Neural cell (in vitro differentiated cells): ENCODE results near the gene SNTG2. TPM values are rescaled to one million over a fixed set of nuclear protein-coding genes. Genes with fewer than 3 reads are reported as not detected.

Source experiments
- H2AFZ ChIP-seq: fragments of 200-600, 300-800 bp; sonication (generic), shearing (Covaris generic); 2 replicates; pipeline ENCODE4 v1.6.0; 2014; ENCODE audit warnings: low read depth, mild to moderate bottlenecking, antibody characterized with exemption, low read length, moderate library complexity
- H3F3A ChIP-seq: fragments of 200-600 bp; shearing (Covaris generic); 2 replicates; pipeline ENCODE4 v1.6.1; 2016; ENCODE audit warnings: mild to moderate bottlenecking, moderate library complexity, mixed read lengths, antibody characterized with exemption, low read length; ENCODE audit not compliant: insufficient read depth, poor library complexity, severe bottlenecking
- H3K27ac ChIP-seq: fragments of 200-600, 300-800 bp; sonication (generic), shearing (Covaris generic); 2 replicates; pipeline ENCODE4 v1.5.1; 2014; ENCODE audit warnings: mild to moderate bottlenecking, low read length, moderate library complexity
- H3K27me3 ChIP-seq: fragments of 300-800, 200-600 bp; sonication (generic), shearing (Covaris generic); 2 replicates; pipeline ENCODE4 v1.6.0; 2014; ENCODE audit warnings: mild to moderate bottlenecking, low read depth, low read length, moderate library complexity; ENCODE audit not compliant: insufficient read depth
- H3K36me3 ChIP-seq: fragments of 300-800, 200-600 bp; sonication (generic), shearing (Covaris generic); 2 replicates; pipeline ENCODE4 v1.5.1; 2014; ENCODE audit warnings: mild to moderate bottlenecking, antibody characterized with exemption, low read length, moderate library complexity; ENCODE audit not compliant: insufficient read depth
- H3K4me2 ChIP-seq: fragments of 300-800, 200-600 bp; sonication (generic), shearing (Covaris generic); 2 replicates; pipeline ENCODE4 v1.6.0; 2014; ENCODE audit warnings: mild to moderate bottlenecking, low read length
- H3K4me3 ChIP-seq: fragments of 300-800, 200-600 bp; sonication (generic), shearing (Covaris generic); 2 replicates; pipeline ENCODE4 v1.5.1; 2014; ENCODE audit warnings: mild to moderate bottlenecking, low read length, moderate library complexity
- H3K79me2 ChIP-seq: fragments of 200-600 bp; shearing (Covaris generic); replicated peaks from 2 replicates; pipeline ENCODE4 v1.6.0; 2014; ENCODE audit warnings: mild to moderate bottlenecking, low read length, moderate library complexity; ENCODE audit not compliant: insufficient read depth
- H3K9ac ChIP-seq: fragments of 300-800, 200-600 bp; sonication (generic), shearing (Covaris generic); 2 replicates; pipeline ENCODE4 v1.6.1; 2016; ENCODE audit warnings: mild to moderate bottlenecking, low read length, mixed read lengths
- H3K9me2 ChIP-seq: fragments of 200-600 bp; shearing (Covaris generic); 2 replicates; pipeline ENCODE4 v1.6.1; 2016; ENCODE audit warnings: mild to moderate bottlenecking, low read length, mixed read lengths; ENCODE audit not compliant: insufficient read depth
- H3K9me3 ChIP-seq: fragments of 200-600, 300-800 bp; sonication (generic), shearing (Covaris generic); 2 replicates; pipeline ENCODE4 v1.6.1; 2016; ENCODE audit warnings: mild to moderate bottlenecking, mixed run types, low read length, moderate library complexity, mixed read lengths
- H4K20me1 ChIP-seq: fragments of 200-600 bp; shearing (Covaris generic); 2 replicates; pipeline ENCODE4 v1.6.1; 2016; ENCODE audit warnings: mild to moderate bottlenecking, mixed run types; ENCODE audit not compliant: insufficient read depth
- EP300 ChIP-seq: fragments of 450-650 bp; conservative IDR thresholded peaks from 2 replicates; pipeline ENCODE4 v1.6.1; 2014; ENCODE audit warnings: antibody characterized with exemption, mild to moderate bottlenecking, moderate library complexity; ENCODE audit not compliant: poor library complexity, severe bottlenecking
- EZH2 ChIP-seq: fragments of 200-600, 300-800 bp; shearing (Covaris generic), sonication (generic); IDR thresholded peaks from 2 replicates; pipeline ENCODE4 v1.6.1; 2014; ENCODE audit warnings: antibody characterized with exemption, low read length, borderline replicate concordance, mild to moderate bottlenecking; ENCODE audit not compliant: insufficient read depth, poor library complexity, severe bottlenecking
- MXI1 ChIP-seq: fragments of 450-650 bp; conservative IDR thresholded peaks from 2 replicates; pipeline ENCODE4 v1.6.1; 2014; ENCODE audit warnings: antibody characterized with exemption, mild to moderate bottlenecking; ENCODE audit not compliant: poor library complexity, severe bottlenecking
- POLR2AphosphoS5 ChIP-seq: IDR thresholded peaks from 2 replicates; pipeline ENCODE4 v1.6.1; 2012
- RAD21 ChIP-seq: fragments of 450-650 bp; conservative IDR thresholded peaks from 2 replicates; pipeline ENCODE4 v1.6.1; 2014; ENCODE audit warnings: antibody characterized with exemption, mild to moderate bottlenecking, moderate library complexity
- SMC3 ChIP-seq: fragments of 450-650 bp; conservative IDR thresholded peaks from 2 replicates; pipeline ENCODE4 v1.6.1; 2014; ENCODE audit warnings: antibody characterized with exemption, mild to moderate bottlenecking, moderate library complexity; ENCODE audit not compliant: poor library complexity
- TAF1 ChIP-seq: IDR thresholded peaks from 2 replicates; pipeline ENCODE4 v1.6.1; 2012; ENCODE audit warnings: low read depth
- polyA plus RNA-seq: library from polyadenylated mRNA; depleted of rRNA; stranded (reverse); fragments of >200 nt; gene quantifications from 2 replicates; pipeline ENCODE4 v1.2.3, GENCODE V29; 2014
- TF ChIP-seq, protein P1 (sequence below): IDR thresholded peaks from 2 replicates; pipeline ENCODE4 v1.6.1; 2012; ENCODE audit warnings: borderline replicate concordance
- TF ChIP-seq, protein P2 (sequence below): fragments of 450-650 bp; IDR thresholded peaks from 2 replicates; pipeline ENCODE4 v1.5.1; 2014; ENCODE audit warnings: antibody characterized with exemption, mild to moderate bottlenecking, moderate library complexity; ENCODE audit not compliant: poor library complexity, severe bottlenecking

The SNTG2 gene
- polyA plus RNA-seq, 1 donor from 2014 or later = not detected

DNA sequence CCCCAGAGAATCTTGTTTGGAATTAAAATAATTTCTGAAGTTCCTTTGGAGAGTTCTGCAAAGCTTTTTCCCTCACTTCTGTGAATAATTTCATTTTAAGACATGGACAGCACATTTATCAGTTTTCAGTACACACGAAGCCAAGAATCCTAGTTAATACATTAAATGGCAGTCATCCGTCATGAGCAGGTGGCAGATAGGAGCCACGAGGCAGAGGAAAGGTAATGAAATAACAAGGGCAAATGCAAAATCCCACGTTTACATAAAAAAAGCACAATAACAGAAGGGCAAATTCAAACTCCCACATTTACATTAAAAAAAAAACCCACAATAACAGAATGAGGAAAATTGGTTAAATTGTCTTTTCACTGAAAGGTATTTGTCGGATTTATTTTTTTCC lies 25.9 kb upstream of the SNTG2 start:
- H3K4me3 ChIP-seq = no peak overlapping the region
- no peak overlapping the region for H3K4me2 ChIP-seq
- H3K9me2 ChIP-seq = no peaks in the 10 kb centered on the region
- H3K9ac ChIP-seq = no peak overlapping the region
- no peak for TF ChIP-seq MXI1
- TF ChIP-seq TAF1 = no peak
- TF ChIP-seq EP300 = no peak
- TF ChIP-seq EZH2 = no peak
- TF ChIP-seq, protein P1, sequence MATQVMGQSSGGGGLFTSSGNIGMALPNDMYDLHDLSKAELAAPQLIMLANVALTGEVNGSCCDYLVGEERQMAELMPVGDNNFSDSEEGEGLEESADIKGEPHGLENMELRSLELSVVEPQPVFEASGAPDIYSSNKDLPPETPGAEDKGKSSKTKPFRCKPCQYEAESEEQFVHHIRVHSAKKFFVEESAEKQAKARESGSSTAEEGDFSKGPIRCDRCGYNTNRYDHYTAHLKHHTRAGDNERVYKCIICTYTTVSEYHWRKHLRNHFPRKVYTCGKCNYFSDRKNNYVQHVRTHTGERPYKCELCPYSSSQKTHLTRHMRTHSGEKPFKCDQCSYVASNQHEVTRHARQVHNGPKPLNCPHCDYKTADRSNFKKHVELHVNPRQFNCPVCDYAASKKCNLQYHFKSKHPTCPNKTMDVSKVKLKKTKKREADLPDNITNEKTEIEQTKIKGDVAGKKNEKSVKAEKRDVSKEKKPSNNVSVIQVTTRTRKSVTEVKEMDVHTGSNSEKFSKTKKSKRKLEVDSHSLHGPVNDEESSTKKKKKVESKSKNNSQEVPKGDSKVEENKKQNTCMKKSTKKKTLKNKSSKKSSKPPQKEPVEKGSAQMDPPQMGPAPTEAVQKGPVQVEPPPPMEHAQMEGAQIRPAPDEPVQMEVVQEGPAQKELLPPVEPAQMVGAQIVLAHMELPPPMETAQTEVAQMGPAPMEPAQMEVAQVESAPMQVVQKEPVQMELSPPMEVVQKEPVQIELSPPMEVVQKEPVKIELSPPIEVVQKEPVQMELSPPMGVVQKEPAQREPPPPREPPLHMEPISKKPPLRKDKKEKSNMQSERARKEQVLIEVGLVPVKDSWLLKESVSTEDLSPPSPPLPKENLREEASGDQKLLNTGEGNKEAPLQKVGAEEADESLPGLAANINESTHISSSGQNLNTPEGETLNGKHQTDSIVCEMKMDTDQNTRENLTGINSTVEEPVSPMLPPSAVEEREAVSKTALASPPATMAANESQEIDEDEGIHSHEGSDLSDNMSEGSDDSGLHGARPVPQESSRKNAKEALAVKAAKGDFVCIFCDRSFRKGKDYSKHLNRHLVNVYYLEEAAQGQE = no peak
- TF ChIP-seq, protein P2, sequence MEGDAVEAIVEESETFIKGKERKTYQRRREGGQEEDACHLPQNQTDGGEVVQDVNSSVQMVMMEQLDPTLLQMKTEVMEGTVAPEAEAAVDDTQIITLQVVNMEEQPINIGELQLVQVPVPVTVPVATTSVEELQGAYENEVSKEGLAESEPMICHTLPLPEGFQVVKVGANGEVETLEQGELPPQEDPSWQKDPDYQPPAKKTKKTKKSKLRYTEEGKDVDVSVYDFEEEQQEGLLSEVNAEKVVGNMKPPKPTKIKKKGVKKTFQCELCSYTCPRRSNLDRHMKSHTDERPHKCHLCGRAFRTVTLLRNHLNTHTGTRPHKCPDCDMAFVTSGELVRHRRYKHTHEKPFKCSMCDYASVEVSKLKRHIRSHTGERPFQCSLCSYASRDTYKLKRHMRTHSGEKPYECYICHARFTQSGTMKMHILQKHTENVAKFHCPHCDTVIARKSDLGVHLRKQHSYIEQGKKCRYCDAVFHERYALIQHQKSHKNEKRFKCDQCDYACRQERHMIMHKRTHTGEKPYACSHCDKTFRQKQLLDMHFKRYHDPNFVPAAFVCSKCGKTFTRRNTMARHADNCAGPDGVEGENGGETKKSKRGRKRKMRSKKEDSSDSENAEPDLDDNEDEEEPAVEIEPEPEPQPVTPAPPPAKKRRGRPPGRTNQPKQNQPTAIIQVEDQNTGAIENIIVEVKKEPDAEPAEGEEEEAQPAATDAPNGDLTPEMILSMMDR = no peak
- no peak for TF ChIP-seq SMC3
- TF ChIP-seq POLR2AphosphoS5 = no peak
- TF ChIP-seq RAD21 = no peak
- no peaks in the 10 kb centered on the region for H3K9me3 ChIP-seq
- H3F3A ChIP-seq = no peaks in the 10 kb centered on the region
- H3K27ac ChIP-seq = no peak overlapping the region
- no peaks in the 10 kb centered on the region for H3K36me3 ChIP-seq
- no peaks in the 10 kb centered on the region for H4K20me1 ChIP-seq
- H2AFZ ChIP-seq = no peak overlapping the region
- no peaks in the 10 kb centered on the region for H3K79me2 ChIP-seq
- H3K27me3 ChIP-seq = no peaks in the 10 kb centered on the region

DNA sequence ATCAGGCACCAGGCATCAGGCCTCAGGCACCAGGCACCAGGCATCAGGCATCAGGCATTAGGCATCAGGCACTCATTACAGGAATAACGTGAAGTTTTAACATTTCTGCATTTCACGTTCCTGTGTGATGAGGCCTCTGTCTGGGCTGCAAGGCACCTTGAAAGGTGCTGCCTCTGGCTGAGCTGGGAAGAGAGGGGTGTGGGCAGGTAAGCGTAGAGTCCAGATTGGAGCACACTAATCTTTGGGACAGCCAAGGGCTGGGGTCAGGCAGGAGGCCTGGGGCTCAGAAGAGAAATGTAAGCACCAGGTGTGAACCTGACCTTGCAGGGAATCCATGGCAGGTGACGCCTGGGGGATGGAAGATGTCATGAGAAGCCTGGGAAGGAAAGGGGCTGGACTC lies 25.3 kb upstream of the SNTG2 start:
- TF ChIP-seq, protein P2 = no peak
- TF ChIP-seq TAF1 (no peak), EZH2 (no peak), SMC3 (no peak), EP300 (no peak)
- TF ChIP-seq, protein P1 = no peak
- no peak overlapping the region for H2AFZ ChIP-seq
- H4K20me1 ChIP-seq = no peaks in the 10 kb centered on the region
- no peaks in the 10 kb centered on the region for H3K36me3 ChIP-seq
- no peaks in the 10 kb centered on the region for H3K79me2 ChIP-seq
- H3F3A ChIP-seq = no peaks in the 10 kb centered on the region
- H3K4me2 ChIP-seq = no peak overlapping the region
- H3K9me3 ChIP-seq = no peaks in the 10 kb centered on the region
- no peaks in the 10 kb centered on the region for H3K27me3 ChIP-seq
- no peak overlapping the region for H3K27ac ChIP-seq
- H3K9ac ChIP-seq = no peak overlapping the region
- no peak overlapping the region for H3K4me3 ChIP-seq
- no peaks in the 10 kb centered on the region for H3K9me2 ChIP-seq
